ENCODE measurements around the gene MYO5B.
"Not testable (repeated sequence)": the region's sequence is repeated elsewhere in the genome, so short reads cannot be mapped to it uniquely, and the experiment has no call there.

Gene MYO5B

DNA sequence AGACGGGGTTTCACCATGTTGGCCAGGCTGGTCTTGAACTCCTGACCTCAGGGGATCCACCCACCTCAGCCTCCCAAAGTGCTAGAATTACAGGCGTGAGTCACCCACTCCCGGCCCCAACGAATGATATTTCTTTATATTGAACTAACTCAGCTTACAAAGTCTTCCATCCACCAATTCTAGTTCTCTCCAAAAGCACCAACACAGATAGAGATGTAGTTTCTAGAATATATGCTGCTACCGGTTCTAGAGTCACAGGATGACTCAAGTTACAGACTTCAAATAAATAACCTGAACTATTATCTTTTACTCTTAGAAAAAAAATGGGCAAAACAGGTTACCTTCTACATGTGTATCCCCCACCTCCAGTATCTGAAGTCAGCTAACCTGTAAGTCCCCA, 390.9 kb downstream of the MYO5B start:
- Histone ChIP-seq H3K9ac (no peak overlapping the region), H3K27ac (no peak overlapping the region), H3K4me3 (IDR thresholded peaks at IDR 0.05; ENCODE audit: insufficient read depth, low read depth, low read length) (no peak overlapping the region), H2AFZ (ENCODE audit: low read depth) (no peak overlapping the region), H3K27me3 (ENCODE audit: insufficient read depth, low read depth) (no peaks in the 10 kb centered on the region), H4K20me1 (ENCODE audit: insufficient read depth) (no peaks in the 10 kb centered on the region), H3K4me1 (ENCODE audit: low read depth, poor library complexity, severe bottlenecking) (no peaks in the 10 kb centered on the region), H3K4me2 (no peak overlapping the region), H3K36me3 (ENCODE audit: insufficient read depth) (peaks cover 5% of the 10 kb centered on the region; the same call in 1 of the 2 replicates), H3K79me2 (ENCODE audit: insufficient read depth, low read depth) (peaks cover 25% of the 10 kb centered on the region)
- TF ChIP-seq, protein P1, sequence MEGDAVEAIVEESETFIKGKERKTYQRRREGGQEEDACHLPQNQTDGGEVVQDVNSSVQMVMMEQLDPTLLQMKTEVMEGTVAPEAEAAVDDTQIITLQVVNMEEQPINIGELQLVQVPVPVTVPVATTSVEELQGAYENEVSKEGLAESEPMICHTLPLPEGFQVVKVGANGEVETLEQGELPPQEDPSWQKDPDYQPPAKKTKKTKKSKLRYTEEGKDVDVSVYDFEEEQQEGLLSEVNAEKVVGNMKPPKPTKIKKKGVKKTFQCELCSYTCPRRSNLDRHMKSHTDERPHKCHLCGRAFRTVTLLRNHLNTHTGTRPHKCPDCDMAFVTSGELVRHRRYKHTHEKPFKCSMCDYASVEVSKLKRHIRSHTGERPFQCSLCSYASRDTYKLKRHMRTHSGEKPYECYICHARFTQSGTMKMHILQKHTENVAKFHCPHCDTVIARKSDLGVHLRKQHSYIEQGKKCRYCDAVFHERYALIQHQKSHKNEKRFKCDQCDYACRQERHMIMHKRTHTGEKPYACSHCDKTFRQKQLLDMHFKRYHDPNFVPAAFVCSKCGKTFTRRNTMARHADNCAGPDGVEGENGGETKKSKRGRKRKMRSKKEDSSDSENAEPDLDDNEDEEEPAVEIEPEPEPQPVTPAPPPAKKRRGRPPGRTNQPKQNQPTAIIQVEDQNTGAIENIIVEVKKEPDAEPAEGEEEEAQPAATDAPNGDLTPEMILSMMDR (conservative IDR thresholded peaks at IDR 0.05; ENCODE audit: low read depth, low read length) = no peak

DNA sequence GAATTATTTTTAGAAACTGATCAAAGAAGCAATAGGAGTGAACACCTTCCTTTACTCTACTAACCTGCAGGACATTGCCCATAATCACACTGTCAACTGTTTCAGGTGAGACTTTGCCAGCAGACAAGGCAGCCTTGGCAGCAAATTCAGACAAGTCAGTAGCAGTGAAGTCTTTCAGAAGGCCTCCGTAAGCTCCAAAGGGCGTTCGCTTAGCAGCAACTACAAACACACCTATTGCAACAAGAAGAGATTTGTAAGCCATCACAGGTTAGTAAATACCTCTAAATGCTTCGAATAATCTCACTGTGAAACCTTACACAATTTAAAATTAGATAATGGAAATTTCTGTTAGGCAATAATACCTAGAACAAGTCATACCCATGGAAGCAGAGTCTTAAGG, 392.3 kb downstream of the MYO5B start:
- Histone ChIP-seq H3K27ac (no peak overlapping the region), H3K27me3 (ENCODE audit: insufficient read depth, low read depth) (no peaks in the 10 kb centered on the region), H4K20me1 (ENCODE audit: insufficient read depth) (no peaks in the 10 kb centered on the region), H3K9ac (no peak overlapping the region), H3K4me3 (IDR thresholded peaks at IDR 0.05; ENCODE audit: insufficient read depth, low read depth, low read length) (no peak overlapping the region), H3K79me2 (ENCODE audit: insufficient read depth, low read depth) (peaks cover 24% of the 10 kb centered on the region), H3K4me2 (no peak overlapping the region), H3K4me1 (ENCODE audit: low read depth, poor library complexity, severe bottlenecking) (no peaks in the 10 kb centered on the region), H2AFZ (ENCODE audit: low read depth) (no peak overlapping the region), H3K36me3 (ENCODE audit: insufficient read depth) (peaks cover 5% of the 10 kb centered on the region; the same call in 1 of the 2 replicates)
- TF ChIP-seq, protein P1 (conservative IDR thresholded peaks at IDR 0.05; ENCODE audit: low read depth, low read length) = no peak

DNA sequence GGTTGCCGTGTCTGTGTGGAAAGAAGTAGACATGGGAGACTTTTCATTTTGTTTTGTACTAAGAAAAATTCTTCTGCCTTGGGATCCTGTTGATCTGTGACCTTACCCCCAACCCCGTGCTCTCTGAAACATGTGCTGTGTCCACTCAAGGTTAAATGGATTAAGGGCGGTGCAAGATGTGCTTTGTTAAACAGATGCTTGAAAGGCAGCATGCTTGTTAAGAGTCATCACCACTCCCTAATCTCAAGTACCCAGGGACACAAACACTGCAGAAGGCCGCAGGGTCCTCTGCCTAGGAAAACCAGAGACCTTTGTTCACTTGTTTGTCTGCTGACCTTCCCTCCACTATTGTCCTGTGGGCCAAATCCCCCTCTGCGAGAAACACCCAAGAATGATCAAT, 394.5 kb downstream of the MYO5B start:
- H3K4me1 ChIP-seq (ENCODE audit: low read depth, poor library complexity, severe bottlenecking); H4K20me1 ChIP-seq (ENCODE audit: insufficient read depth); H3K4me3 ChIP-seq (IDR thresholded peaks at IDR 0.05; ENCODE audit: insufficient read depth, low read depth, low read length); H3K9ac ChIP-seq; H3K27me3 ChIP-seq (ENCODE audit: insufficient read depth, low read depth); H3K27ac ChIP-seq; H3K4me2 ChIP-seq; H3K36me3 ChIP-seq (ENCODE audit: insufficient read depth); H2AFZ ChIP-seq (ENCODE audit: low read depth); H3K79me2 ChIP-seq (ENCODE audit: insufficient read depth, low read depth): not testable (repeated sequence)

DNA sequence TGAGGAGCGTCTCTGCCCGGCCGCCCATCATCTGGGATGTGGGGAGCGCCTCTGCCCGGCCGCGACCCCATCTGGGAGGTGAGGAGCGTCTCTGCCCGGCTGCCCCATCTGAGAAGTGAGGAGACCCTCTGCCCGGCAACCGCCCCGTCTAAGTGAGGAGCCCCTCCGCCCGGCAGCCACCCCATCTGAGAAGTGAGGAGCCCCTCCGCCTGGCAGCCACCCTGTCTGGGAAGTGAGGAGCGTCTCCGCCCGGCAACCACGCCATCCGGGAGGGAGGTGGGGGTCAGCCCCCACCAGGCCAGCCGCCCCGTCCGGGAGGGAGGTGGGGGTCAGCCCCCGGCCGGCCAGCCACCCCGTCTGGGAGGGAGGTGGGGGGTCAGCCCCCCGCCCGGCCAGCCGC, 395.1 kb downstream of the MYO5B start:
- not testable (repeated sequence) for H3K4me2 ChIP-seq; H3K79me2 ChIP-seq (ENCODE audit: insufficient read depth, low read depth); H2AFZ ChIP-seq (ENCODE audit: low read depth); H3K36me3 ChIP-seq (ENCODE audit: insufficient read depth); H3K27ac ChIP-seq; H3K4me3 ChIP-seq (IDR thresholded peaks at IDR 0.05; ENCODE audit: insufficient read depth, low read depth, low read length); H4K20me1 ChIP-seq (ENCODE audit: insufficient read depth); H3K27me3 ChIP-seq (ENCODE audit: insufficient read depth, low read depth); H3K9ac ChIP-seq; H3K4me1 ChIP-seq (ENCODE audit: low read depth, poor library complexity, severe bottlenecking)

DNA sequence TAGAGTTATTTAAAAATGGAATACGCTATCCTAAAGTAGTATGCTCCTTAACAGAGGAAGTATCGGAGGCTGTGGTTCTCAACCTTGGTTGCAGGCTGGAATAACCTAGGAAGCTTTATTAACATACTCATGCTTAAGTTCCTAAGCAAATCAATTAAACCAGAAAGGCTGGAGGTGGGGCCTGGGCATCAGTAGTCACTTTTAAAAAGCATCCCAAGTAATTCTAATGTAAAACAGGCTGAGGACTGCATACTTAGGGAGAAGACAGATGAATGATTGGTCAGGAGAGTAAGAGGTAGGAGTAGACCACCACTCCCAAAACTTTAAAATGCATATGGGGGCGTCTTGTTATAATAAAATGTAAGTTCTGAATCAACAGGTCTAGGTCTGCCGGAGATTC, 396.9 kb downstream of the MYO5B start:
- Histone ChIP-seq H3K4me1 (ENCODE audit: low read depth, poor library complexity, severe bottlenecking) (no peaks in the 10 kb centered on the region), H3K9ac (no peak overlapping the region), H3K27me3 (ENCODE audit: insufficient read depth, low read depth) (no peaks in the 10 kb centered on the region), H2AFZ (ENCODE audit: low read depth) (no peak overlapping the region), H3K4me3 (IDR thresholded peaks at IDR 0.05; ENCODE audit: insufficient read depth, low read depth, low read length) (no peak overlapping the region), H3K36me3 (ENCODE audit: insufficient read depth) (peaks cover 5% of the 10 kb centered on the region; the same call in 1 of the 2 replicates), H3K27ac (no peak overlapping the region), H4K20me1 (ENCODE audit: insufficient read depth) (no peaks in the 10 kb centered on the region), H3K79me2 (ENCODE audit: insufficient read depth, low read depth) (no peaks in the 10 kb centered on the region), H3K4me2 (no peak overlapping the region)
- TF ChIP-seq, protein P1 (conservative IDR thresholded peaks at IDR 0.05; ENCODE audit: low read depth, low read length) = no peak
